DMS53 treated with DMSO at 0.1 percent for 48 hours (cell line): Measurements from ENCODE around the gene SEPTIN5.
"Not testable (repeated sequence)": the region's sequence is repeated elsewhere in the genome, so short reads cannot be mapped to it uniquely, and the experiment has no call there.

Experiments used
- DNase-seq: peaks from one replicate; lab custom pipeline; 2025; ENCODE audit not compliant: unreplicated experiment; lab: John Stamatoyannopoulos, UW

SEPTIN5 gene

GRCh38 chr22:19720150-19720827, 6.0 kb downstream of the SEPTIN5 start:
- DNase-seq: no peak

DNA sequence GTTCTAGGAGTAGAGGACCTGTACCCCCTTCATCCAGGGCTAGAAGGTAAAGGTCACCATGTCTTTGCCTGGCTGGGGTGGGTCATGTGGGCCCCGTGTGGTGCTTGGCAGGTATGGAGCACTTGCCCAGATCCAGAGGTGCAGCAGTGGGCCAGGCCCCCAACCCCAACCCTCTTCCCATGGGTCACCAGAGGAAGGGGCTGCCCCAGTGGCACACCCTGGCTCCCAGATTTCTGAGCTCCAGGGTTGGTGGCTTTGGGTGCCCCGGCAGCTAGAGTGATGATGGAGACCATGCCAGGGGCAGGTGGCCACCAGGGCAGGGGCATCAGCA, 6.7 kb downstream of the SEPTIN5 start:
- DNase-seq: no peak

GRCh38 chr22:19721330-19722177, 7.3 kb downstream of the SEPTIN5 start:
- DNase-seq: no peak

DNA sequence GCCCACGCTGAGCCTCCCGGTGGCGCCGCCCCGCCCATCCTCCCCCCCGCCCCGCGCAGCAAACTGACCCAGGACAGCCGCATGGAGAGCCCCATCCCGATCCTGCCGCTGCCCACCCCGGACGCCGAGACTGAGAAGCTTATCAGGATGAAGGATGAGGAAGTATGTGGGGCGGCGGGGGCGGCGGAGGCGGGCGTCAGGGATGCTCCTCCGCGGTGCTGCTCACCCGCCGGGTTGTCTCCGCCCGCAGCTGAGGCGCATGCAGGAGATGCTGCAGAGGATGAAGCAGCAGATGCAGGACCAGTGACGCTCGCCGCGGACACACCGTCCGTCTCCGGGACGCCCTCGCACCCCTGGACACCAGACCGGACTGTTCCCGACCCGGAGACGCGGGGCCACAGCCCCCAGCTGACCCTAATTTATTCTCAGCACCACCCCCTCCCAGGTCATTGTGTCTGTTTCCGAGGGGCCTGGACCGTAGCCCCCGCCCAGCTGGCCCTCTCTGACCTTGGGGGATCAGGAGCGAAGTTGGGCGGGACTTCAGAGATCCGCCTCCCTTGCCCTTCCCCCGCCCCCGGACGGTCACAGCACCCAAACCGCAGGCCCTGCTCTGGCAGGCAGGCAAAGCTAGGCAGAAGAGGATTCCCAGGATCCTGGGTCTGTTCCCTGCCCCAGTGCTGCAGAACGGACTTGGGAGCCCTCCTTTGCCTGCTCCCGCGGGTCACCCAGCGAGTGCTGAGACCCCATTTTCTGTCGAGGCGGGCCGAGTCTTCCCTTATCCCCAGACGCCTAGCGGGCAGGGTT, 8.1 kb downstream of the SEPTIN5 start:
- no peak for DNase-seq

DNA sequence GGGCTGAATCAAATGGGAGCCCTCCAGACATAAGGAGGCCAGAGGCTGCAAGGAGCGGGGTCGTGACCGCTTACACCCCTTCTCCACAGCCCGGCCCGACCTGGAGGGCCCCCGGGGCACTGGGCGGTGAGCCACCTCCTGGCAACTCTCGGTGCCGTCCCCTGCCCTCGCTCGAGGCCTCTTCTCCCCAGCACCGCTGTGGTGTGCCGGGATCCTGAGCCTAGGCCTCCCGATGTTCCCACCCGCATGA, 8.6 kb downstream of the SEPTIN5 start:
- no peak for DNase-seq

GRCh38 chr22:19723232-19723982, 9.1 kb downstream of the SEPTIN5 start, which contains the start of gene GP1BB:
GP1BB (plus strand) TSS chr22:19723539; CDS start chr22:19723570, 31 bp downstream.
- peak; percentile 10 for DNase-seq

GRCh38 chr22:19723983-19724827, 9.9 kb downstream of the SEPTIN5 start:
- no peak for DNase-seq

- no peak for DNase-seq
These were observed 10.8 kb downstream of the SEPTIN5 start for GRCh38 chr22:19724927-19725661.

DNA sequence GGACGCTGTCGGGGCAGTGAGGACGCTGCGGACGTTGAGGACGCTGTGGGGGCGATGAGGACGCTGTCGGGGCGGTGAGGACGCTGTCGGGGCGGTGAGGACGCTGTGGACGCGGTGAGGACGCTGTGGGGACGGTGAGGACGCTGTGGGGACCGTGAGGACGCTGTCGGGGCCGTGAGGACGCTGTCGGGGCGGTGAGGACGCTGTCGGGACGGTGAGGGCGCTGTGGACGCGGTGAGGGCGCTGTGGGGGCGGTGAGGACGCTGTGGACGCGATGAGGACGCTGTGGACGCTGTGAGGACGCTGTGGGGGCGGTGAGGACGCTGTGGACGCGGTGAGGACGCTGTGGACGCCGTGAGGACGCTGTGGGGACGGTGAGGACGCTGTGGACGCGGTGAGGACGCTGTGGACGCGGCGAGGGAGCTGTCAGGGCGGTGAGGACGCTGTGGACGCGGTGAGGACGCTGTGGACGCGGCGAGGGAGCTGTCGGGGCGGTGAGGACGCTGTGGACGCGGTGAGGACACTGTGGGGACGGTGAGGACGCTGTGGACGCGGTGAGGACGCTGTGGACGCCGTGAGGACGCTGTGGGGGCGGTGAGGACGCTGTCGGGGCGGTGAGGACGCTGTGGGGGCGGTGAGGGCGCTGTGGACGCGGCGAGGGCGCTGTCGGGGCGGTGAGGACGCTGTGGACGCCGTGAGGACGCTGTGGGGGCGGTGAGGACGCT, 11.9 kb downstream of the SEPTIN5 start:
- DNase-seq: not testable (repeated sequence)

GRCh38 chr22:19727310-19728150, 13.2 kb downstream of the SEPTIN5 start:
- no peak for DNase-seq

DNA sequence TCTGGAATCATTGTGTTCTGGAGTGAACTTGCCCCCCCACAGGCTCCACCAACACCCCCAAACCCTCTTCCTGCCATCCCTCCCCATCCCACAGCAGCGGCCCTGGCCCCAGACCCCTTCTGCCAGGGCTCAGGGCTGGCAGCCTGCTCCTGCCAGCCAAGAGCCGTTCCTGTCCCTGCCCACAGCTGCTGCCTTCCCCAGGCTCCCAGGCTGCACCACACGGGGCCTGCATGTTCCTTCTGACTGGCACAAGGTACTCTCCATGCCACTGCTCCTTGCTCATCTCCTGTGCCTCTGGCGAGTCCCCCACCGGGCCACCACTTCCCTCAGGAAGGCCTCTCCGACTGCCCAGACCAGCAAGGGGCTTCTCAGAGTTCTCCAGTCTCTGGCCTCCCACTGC, 14.0 kb downstream of the SEPTIN5 start:
- no peak for DNase-seq

- DNase-seq: no peak
These were observed 14.5 kb downstream of the SEPTIN5 start for GRCh38 chr22:19728836-19729235.

DNA sequence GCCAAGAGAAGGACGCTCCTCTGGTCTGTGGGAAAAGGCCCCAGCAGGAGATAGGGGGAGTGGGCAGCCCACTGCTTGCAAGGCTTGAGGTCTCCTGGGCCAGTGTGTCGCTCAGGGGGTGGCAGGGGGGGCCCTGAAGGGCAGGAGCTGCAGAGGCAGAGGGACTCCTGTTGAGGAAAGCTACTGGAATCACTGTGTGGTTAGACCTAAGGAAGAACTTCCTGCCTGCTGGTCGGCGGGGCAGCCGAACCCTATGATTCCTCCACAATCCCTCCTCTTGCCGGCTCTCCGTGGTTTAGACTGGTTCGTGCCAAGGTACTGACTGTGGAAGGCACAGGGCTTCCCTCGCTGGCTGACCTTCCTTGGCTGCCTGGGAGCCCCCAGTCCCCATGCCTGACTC, 15.2 kb downstream of the SEPTIN5 start:
- no peak for DNase-seq

DNA sequence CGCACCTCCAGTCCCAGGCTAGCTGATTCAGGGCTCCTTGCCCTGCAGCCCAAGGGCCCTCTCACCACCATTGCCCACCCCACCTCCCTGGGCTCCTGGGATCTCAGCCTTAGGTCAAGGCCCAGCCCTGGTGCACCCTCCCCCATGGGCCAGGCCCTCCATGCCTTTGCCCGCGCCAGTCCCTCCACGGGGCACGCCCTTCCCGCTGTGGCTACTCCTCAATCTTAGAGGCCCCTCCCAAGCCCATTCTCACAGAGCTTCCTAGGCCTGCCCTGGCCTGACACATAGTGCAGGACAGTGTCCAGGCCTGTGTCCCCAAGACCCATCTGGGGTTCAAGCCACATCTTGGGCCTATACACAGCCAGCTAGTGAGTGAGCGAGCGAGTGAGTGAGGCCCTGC, 15.9 kb downstream of the SEPTIN5 start:
- no peak for DNase-seq

DNA sequence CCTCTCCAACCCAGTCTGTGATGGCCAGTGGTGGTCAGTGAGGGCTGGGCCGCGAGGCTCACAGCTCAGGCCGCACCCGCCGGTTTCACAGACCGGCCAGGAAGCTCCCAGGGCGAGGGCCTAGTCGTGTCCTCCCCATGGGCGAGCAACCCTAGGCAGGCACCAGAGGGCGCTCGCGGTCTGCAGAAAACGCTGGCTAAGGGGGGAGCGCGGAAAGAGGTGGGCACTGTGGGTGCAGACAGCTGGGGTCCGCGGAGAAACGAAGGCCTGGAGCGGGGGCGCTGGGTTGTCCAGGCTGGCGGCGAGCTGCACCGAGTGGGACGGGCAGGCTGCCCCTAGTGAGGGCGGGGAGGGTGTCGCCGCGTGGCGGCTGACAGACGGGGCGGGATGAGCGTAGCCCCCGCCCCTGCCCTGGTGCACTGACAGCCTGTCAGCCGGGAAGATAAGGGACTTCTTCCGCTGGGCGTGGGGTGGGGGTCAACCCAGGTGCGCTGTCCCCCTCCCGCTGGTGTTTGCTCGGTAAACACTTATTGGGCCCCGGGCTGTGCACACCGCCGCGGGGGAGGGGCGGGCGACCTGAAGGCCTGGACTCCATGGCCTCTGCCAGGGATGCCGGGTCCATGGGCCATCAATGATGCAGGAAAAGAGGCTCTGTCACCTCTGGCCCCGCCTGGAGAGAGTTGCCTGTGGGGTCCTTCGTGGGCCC, 16.5 kb downstream of the SEPTIN5 start:
- no peak for DNase-seq

DNA sequence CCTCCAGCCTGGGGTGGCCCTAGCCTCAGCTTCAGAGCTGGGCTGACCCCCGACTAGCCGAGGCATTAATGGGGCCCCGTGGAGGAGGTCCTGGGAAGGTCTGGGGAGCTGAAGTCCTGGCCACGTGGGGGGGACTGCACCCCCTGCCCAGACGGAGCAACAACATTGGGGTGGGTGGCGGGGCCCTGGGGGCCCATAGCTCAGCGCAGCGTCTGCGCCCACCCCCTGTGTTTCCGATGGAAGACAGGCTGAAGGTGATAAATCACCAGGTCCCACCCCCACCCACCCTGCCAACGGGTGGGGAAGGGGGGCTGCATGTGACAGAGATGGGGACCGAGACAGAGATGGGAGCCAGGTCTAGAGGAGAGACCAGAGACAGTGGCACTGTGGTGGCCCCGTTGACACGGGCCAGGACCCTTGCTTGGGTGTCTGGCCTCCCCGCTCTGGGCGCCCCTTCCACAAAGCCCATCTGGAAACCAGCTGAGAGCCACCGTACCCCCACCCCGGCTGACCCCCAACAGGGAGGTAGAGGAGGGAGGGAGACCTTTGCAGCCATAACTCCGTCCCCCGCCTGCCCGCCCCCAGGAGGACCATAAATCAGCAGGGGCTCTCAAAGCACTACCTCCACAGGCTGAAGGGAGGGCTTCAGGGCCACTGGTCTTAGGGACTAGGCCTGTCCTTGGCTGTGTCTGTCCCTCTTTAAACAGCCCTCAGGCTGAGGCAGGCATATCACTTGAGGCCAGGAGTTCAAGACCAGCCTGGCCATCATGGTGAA, 17.2 kb downstream of the SEPTIN5 start:
- no peak for DNase-seq
